Tongue (tissue), 2 donors: Measurements from ENCODE around the gene BCAP31. TPM values are rescaled to one million over a fixed set of nuclear protein-coding genes. Genes with fewer than 3 reads are reported as not detected.
"Not testable (repeated sequence)": the region's sequence is repeated elsewhere in the genome, so short reads cannot be mapped to it uniquely, and the experiment has no call there.

ENCODE experiments used
- DNase-seq: peaks from one replicate; pipeline ENCODE4 v3.0.0-alpha.2; 2015
- total RNA-seq: library from RNA; depleted of rRNA; stranded (reverse); fragments of >200 nt; gene quantifications from one replicate; pipeline ENCODE4 v1.2.3, GENCODE V29; 2014

Gene BCAP31
- total RNA-seq, 1 donor from 2014 or later: 84.2 TPM

DNA sequence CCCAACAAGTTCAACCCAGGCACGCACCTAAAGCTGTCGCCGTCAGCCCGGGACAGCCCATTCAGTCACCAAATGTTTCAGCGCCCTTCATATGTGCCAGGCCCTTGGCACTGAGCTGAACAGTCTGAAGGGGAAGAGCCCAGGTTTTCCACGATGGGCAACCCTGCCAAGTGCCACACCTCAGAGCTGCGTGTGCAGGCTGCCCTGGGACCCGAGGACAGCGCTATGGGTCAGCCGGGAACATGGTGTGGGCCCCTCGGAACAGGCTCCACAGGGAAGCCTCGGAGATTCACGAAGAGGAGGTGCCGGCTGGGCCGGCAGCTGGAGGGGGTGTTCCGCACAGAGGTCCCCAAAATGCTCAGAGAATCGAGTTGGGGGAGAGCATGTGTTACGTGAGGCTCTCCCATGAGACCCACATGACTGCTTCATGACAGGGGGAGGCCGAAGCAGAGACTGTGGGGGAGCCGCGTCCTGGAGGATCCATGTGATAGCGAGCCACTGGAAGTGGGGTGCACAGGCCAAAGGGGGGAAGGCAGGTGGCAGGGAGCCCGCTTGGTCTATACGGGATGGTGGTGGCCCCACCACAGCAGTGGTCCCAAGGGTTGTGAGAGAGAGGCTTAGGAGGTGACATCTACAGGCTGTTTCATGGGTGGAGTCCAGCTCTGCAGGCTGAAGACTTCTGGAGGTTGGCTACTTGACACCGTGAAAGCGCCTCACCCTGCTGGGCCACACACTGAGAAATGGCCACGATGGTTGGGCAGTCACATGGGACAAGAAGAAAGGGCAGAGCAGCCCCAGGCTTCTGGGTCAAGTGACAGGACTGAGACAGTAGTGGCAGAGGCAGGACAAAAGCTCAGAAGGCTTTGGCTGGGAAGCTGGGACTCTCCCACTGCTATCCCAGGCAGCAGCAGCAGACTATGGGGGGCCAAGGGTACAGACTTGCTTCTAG lies 14.2 kb downstream of the BCAP31 start:
- no peak for DNase-seq

DNA sequence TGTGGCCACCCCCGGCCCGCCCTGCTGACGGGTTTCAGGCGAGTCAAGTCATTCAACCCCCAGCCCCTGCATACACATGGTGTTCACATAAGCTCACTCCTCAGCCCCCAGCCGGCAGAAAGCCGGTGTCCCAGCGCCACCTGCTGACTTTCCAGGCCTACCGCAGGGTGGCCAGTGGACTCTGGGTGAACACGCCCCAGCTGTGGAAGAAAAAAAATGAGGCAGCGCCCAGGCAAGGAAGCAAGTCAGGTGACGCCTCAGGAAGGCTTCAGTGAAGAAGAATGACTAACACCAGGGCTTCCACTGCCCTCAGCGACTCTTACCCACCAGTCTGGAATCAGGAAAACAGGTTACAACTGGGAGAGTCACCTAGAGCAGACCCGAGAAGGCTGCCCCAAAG lies 15.8 kb downstream of the BCAP31 start:
- DNase-seq: peak; percentile 78

DNA sequence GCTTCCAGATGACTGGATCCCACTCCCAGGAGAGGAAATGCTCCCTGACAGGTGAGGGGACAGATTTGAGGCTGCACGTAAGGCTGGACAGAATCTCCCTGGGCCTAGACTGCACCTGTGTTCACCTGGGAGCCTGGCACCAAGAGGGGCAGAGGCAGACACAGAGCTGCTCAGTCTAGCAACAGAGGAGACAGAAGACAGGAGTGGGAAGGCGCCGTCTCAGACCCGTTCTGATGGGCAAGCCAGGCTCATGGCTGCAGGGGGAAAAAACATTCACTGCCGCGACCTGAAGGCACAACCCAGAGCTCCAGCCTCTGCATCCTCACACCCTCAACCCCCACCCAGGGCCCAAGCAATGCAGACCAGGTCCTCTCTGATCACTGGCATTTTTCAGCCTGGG lies 16.8 kb downstream of the BCAP31 start:
- no peak for DNase-seq

DNA sequence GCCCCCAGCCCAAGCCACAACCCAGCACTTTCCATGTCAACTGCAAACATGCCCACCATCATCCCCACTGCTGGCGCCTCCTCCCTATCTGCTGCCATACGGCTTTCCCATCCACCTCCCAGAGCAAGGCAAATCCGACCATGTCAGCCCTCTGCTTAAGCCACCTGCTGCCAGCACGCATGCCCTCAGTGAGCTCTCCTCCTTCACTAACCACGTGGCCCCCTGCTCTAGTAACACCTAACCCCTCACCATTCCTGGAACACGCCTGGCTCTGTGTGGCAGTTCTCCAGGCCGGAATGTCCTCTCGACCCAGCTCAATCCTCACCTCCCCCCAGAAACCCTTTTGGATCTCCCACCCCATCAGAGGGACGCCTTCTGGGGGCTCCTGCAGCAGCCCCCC lies 17.4 kb downstream of the BCAP31 start:
- DNase-seq: no peak

DNA sequence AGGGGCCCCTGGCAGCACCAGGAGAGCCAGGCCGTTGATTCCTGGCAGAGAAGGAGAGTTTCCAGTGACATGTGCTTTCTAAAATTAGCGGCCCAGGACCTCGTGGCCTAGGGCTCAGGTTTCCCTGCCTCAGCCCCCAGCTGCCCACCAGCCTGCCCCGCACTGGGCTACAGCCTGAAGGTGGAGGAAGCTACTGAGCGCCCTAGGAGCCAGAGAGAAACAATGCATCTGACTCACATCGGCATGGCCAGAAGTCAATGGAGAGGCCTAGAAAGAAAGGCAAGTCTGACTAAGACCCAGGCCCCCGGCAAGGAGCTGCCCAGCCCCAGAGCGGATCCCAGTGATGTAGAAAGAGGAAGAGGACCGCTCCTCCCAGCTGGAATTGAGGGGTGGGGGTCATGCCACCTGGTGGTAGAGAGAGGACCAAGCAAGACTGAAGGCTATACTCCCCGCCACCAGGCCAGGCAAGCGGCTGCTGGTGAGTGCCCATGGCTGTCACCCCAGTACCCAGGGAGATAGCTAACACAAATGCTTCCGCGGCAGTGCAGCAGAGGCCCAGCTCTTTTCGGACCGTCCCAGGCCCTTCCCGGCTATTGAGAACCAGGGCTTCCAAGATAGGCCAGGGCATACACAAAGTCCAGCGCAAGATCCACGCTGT lies 18.7 kb downstream of the BCAP31 start:
- DNase-seq: not testable (repeated sequence)

DNA sequence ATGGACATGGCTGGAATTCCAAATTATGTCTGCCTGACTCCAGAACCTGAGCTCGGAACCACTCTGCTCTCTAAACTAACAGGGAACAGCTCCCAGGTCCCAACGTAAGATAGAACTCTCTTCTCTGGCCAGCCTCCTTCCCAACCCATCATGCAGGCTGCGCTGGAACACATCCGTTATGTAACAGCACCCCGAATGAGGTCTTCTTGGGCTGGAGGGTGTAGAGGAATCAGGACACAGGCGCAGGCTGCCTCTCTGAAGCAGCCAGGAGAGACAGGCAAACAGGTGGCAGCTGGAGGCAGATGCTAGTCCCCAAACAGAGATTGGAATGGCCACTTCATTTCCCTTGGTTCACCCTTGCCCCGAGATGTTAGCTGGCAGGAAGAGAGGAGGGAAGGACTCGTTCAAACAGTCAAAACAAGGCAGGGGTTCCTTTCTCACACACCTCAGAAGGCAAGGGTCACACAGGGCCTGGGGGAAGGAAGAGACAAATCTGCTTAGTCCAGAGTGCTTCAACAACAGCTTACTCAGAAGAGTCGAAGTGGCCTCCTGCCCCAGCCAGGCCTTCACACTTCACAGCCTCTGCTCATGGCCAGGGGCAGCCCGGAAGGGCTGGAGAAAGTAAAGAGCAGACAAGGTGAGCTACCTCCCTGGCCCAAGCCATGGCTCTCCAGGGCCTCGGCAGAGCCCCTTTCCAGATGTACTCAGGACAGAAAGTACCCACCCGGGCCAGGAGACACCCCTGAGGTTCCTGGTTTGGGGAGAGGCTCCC lies 19.4 kb downstream of the BCAP31 start:
- not testable (repeated sequence) for DNase-seq

DNA sequence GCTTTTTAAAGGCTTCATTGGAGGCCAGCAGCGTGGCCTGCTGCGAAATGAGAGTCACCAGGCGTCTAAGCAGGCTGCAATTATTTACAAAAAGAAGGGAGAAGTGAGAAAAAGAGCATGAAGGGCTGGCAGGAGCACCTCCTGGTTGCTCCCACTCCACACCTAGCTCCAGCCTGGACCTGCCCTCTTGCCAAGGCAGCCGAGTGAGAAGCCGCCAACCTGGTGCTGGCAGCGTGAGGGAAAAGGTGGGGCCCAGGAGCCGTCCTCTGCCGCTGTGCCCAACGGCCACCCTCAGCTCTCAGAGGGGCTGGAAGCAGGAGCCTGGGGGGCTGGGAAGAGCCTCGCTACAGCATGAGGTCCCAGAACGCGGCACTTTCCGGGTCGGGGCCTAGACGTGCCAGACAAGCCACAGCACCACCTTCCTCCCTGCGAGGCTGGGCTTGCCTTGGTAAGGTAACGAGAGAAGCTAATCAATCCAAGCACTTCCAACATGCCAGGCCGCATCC lies 20.1 kb downstream of the BCAP31 start:
- no peak for DNase-seq

DNA sequence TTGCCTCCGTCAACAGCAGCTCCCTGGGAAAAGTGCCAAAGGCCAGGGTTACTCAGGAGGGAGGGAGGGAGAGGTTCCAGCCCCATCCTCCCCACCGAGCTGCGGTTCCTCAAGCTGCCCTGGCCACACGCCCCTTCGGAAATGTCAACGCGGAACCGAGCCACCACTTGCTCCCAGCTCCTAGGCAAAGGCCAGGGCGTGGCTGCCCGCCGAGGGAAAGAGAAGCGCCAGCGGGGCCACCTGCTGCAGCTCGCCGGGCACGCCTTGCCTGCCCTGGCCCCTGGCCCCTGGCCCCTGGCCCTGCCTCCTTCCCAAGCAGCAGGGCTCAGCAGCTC lies 21.2 kb downstream of the BCAP31 start:
- DNase-seq: peak; percentile 48

DNA sequence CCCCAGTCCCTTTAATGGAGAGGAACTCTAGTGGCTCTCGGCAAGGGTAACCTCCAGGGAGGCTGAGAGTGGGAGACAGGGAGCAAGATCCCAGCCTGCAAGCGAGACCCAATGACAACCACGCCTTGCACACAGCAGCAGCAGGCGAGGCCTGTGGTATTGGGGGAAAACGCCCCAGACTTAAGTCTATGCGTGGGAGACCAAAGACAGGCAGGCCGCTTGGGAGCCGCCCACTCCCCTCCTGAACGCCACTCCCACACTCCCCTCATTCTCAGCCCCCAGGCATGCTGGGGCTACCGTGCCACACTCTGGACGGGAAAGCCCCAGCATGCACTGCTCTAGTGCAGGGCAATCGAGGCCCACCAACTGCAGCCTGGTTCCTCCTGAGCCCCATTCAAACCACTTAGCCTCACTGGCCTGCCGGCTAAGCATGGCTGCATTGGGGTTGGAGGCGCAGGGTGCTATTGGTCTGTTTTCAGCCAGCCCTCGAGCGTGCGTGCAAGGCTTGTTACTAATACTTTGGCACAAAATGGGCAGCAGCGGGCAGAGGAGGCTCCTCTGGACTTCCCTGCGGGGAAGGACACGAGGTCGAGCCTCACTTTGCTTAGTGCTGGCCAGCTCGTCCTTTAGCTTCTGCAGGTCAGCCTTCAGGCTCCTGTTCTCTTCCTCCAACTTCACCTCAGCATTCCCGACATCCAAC lies 21.7 kb downstream of the BCAP31 start:
- no peak for DNase-seq

DNA sequence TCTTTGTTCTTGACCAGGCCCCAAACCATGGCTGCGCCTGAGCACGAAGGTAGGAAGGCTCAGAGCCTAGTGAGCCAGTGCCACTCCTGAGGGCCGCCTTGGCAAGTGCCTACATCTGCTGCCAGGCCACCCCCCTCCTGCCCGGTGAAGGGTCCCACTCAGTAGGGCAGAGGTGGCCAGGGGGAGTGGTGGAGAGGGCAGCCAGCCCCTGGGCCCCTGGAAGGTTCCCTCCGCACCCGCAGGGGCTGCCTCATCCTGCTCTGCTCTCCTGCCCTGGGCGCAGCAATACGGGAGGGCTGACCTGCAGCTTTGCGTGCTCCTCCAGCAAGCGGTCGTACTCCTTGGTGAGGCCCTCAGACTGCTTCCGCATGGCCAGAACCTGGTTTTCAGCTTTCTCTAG lies 22.5 kb downstream of the BCAP31 start:
- no peak for DNase-seq

DNA sequence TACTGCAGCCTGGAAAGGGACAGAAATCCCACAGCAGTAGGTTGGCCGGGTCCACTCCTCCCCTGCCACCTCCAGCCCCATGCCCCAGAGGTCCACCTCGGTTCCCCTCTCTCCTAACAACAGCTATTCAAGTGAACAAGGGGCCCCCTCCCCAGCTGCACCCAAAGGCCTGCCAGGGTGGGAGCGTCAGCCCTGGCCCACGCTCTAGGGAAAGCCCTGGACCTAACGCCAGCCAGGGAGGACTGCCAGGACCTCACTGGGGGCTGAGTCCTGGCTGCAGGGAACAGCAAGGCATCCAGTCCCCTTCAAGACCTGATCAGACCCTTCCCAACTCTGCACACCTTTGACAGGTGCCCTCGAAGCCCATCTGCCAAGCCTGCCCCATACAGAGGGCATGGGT lies 23.2 kb downstream of the BCAP31 start:
- no peak for DNase-seq

DNA sequence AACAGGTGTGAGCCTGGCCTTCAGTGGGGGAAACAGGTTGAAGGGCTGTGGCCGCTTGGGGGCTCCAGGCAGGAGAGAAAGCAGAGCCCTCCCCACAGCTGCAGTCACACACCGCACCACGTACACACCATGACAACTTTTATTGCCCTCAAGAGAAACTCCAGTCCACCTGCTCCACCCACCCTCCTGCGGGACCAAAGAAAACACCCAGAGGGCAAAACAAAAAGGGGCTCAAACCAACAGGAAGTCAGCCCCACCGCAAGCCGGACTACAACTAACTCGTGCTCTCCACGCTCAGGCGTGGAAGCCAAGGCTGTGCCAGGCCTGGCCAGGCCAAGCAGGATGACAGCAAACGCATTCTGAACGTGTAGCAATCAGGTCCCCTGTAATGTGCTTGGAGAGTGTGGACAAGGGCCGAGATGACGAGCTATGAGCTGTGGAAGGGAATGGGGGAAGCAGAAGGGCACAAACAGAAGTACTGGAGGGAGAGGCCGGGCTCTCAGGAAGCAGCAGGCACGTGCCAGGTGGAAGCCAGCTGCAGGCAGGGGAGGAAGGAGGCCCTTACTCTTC lies 23.7 kb downstream of the BCAP31 start:
- no peak for DNase-seq

DNA sequence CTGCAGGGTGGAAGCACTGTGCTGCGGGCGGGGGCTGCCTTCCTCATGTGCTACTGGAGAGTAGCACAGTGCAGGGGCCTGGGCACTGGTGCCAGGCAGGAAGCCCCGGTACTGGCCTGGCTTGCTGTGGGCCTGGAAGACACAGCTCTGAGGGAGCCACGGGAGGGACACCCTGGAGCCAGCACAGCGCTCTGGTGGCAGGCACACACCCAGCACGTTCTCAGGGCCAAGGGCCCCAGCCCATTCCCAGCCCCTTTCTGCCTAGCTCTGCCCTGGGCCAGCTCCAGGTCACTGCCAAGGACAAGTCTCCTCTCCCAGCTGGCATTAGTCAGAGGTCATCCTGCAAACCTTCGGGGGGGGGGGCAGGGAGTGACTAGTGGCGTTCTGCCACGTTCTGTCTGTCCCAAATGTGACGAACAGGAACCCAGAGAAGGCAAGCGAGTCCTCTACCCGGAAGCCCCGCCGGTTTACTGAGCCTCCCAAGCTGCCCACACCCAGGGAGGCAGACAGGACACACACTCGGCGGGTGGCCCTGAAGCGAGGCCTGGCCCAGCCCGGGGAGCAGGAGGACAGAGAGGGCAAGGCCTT lies 24.3 kb downstream of the BCAP31 start:
- not testable (repeated sequence) for DNase-seq

DNA sequence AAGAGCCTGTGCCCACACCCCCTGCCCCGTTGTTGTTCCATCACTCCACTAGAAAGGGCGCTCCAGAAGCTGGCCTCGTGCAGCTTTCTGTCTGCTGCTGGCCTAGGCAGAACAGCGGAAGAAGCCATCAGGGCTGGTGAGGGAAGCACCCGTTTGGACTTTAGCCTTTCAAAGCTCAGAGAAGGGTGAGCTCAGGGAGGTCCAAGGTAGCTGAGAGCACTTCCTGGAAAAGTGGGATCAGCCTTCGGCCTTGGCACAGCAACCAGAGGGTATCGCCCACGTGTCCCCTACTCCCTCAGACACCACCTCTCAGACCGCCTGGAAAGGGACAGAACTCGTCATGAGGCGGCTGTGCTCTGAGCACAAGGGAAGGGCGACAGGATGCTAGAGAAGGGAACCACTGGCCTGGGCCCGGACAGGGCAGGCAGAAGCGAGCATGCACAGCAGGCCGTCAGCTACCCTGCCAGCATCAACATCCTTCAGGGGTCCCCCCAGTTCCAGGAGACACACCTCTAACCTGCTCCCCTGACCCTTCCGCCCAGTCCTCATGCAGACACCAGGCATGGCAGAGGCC lies 24.9 kb downstream of the BCAP31 start:
- not testable (repeated sequence) for DNase-seq

DNA sequence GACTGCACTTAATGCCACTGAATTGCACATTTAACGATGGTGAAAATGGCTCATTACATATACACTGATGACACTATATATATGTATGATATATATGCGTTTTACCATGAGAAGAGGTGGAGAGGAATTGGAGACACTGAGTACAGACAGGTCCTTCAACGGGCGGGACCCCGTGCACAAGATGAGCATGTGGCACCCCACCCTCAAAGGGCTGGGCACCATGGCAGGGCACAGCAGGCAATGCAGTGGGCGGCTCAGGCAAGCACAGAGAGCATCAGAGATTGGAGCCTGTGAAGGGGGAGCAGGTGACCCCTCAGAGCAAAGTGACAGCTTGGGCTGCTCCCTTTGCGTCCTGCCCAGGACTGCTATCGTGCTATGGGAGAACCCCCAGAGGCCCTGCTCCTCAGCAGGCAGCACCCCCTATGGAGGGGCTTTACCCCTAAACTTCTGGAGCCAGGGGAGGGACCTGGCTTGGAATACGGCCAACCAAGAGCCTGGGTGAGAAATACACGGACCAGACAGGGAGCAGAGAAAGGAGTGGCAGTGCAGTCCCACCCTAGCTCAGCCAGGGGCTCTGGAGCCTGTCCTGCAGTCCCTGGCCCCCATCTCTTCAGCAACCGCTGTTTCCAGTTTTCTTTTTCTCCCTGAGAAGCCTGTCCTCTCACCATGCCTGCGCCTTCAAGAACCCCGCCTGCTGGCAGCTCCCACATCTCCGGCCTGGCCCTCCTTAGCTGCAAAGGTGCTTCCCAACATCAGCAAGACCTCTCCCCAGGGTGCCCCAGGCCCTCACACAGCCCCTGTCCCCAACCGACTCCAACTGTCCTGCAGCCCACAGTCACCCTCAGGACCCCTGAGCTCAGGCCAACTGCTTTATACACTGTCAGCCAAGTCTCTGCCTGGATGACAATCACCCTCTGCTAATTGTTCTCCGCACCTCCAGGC lies 26.0 kb downstream of the BCAP31 start:
- no peak for DNase-seq

DNA sequence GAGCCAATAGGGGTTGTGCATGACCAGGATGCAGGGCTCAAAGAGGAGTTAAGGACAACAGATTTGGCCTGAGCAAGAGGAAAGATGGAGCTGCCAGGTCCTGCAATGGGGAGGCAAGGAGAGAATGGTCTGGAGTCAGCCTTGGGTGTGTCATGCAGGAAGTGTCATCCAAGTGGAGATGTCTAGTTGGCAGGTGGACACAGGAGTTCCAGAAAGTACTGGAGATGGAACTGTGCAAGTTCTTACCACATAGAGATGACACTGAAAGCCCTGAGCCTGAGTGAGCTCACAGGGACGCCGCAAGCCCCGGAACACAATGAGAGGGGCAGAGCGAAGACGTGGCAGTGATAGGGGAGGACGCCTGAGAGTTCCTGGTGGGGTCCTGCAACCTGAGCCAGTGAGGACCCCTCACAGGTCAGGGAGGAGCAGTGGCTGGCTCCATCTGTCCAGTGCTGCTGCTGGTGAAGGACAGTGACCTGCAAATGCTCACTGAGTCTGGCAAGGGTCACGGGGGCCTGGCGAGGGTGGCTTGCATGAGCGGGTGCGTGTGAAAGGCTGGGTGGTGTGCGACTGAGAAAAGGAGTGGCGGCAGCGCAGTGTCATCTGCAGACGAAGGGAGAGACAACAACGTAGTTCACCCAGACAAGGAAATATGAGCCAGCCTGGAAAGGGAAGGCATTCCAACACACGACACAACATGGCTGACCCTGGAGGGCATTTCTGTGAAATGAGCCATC lies 27.0 kb downstream of the BCAP31 start:
- not testable (repeated sequence) for DNase-seq

DNA sequence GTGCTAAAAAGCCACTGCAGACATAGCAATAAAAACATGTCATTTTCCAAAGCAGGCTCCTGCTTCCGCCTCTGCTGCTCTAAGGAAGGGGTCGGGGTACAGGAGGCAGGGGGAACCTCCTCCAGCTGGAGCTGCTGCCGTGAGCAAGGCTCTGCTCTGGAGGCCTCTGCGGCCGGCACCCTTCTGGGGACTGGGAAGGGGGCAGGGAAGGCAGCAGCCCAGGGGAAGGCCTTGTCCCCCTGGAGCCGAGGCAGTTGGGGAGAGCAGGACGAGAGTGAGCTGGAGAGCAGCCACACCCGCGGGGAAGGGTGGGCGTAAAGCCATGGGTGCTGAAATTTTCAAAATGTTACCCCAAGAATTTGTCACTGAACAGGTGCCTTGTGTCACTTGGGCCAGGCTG lies 27.6 kb downstream of the BCAP31 start:
- DNase-seq: not testable (repeated sequence)

DNA sequence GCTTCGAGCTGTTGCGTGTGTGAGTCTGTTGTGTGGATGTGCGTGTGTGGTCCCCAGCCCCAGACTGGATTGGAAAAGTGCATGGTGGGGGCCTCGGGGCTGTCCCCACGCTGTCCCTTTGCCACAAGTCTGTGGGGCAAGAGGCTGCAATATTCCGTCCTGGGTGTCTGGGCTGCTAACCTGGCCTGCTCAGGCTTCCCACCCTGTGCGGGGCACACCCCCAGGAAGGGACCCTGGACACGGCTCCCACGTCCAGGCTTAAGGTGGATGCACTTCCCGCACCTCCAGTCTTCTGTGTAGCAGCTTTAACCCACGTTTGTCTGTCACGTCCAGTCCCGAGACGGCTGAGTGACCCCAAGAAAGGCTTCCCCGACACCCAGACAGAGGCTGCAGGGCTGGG lies 28.1 kb downstream of the BCAP31 start:
- no peak for DNase-seq

DNA sequence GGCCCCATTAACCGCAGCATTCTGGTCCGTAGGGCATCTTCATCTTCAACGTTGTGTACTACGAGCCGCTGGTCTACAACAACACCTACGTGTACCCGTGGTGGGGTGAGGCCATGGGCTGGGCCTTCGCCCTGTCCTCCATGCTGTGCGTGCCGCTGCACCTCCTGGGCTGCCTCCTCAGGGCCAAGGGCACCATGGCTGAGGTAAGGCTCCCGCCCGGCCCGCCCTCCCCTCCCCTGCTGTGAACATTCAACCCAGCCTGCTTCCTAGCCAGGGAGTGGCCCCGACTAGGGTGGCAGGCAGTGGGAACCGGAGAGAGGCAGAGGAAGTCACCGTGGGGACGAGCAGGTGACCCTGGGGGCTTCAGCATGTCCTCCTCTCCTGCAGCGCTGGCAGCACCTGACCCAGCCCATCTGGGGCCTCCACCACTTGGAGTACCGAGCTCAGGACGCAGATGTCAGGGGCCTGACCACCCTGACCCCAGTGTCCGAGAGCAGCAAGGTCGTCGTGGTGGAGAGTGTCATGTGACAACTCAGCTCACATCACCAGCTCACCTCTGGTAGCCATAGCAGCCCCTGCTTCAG lies 29.4 kb downstream of the BCAP31 start:
- DNase-seq: no peak
